ENCODE measurements around the gene SSUH2. TPM values are rescaled to one million over a fixed set of nuclear protein-coding genes. Genes with fewer than 3 reads are reported as not detected.

SSUH2 gene
- total RNA-seq, 4 donors from 2014 or later: 0.50 to 1.9 TPM; not detected in 2

GRCh38 chr3:8619548-8619947 is 25.1 kb downstream of the SSUH2 start:
- DNase-seq (ENCODE audit: low spot score) (no peak), ATAC-seq (ENCODE audit: low FRiP score) (no peak)
- TF ChIP-seq CTCF (IDR thresholded peaks at IDR 0.05): no peak

GRCh38 chr3:8618950-8619349 is 25.6 kb downstream of the SSUH2 start:
- ATAC-seq (ENCODE audit: low FRiP score) (no peak), DNase-seq (ENCODE audit: low spot score) (no peak)
- TF ChIP-seq CTCF (IDR thresholded peaks at IDR 0.05): no peak

- ATAC-seq (ENCODE audit: low FRiP score) (no peak), DNase-seq (ENCODE audit: low spot score) (no peak)
- no peak for TF ChIP-seq CTCF (IDR thresholded peaks at IDR 0.05)
Measured at GRCh38 chr3:8617921-8618320, 26.7 kb downstream of the SSUH2 start.

- ATAC-seq (ENCODE audit: low FRiP score) (no peak), DNase-seq (ENCODE audit: low spot score) (no peak)
- TF ChIP-seq CTCF (IDR thresholded peaks at IDR 0.05): no peak
Measured at GRCh38 chr3:8610951-8611350, 33.6 kb downstream of the SSUH2 start.

DNA sequence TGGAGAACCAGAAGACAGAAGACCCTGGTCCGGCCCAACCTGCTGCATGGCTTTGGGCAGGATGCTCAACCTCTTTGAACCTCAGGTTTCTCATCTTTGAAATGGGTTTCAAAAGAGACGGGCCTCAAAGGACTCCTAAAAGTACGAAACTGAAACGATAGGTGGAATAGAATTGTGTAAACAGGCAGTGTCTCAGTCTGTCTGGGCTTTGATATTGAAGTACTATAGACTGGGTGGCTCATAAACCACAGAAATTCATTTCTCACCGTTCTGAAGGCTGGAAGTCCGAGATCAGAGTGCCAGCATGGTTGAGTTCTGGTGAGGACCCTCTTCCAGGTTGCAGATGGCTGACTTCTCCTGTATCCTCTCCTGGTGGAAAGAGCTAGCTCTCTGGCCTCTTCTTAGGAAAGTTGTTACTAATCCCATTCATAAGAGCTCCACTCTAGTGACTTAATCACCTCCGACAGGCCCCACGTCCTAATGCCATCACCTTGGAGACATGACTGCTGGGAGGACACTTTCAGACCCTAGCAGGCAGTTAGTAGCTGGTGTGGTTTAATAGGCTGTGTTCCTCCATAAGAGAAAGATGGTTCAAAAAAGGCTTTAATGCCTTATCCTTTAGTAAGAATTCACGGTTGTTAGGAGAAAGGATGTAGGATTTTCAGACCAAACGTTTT is 35.7 kb downstream of the SSUH2 start:
- no peak for TF ChIP-seq CTCF (IDR thresholded peaks at IDR 0.05)
- no peak for DNase-seq (ENCODE audit: low spot score)
- ATAC-seq (ENCODE audit: low FRiP score): no peak

DNA sequence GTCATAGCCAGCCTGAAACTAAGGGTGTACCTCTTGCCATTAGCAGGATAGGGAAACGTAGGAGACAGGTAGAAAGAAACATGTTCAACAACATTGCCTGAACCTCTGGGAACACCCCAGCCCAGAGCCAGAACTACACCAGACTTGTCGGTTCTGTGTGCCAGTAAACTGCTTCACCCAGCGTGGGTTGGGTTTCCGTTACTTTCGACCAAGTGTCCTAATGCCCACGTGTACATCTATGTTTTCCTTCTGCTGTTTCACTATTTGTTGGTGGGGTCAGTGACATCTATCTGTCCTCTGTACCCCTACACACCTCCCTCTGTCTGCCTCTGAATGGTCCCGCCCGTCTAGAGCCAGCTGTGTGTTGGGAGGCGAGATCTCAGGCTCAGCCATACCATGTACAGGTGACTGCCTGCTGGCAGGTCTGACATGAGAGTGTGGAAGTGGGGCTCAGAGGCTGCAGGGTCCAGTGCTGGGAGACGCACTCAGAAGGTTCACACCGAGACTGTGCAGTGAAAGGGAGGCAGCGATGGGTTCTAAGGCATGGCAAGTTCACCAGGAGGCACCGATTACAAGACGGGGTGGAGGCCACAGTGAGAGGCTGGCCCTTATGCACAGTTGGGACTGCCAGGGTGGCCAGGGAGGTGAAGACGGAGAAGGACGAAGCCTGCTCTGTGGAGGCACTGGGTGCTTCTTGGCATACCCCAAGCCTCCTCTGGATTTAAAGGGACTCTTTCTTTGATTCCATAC is 36.4 kb downstream of the SSUH2 start:
- no peak for ATAC-seq (ENCODE audit: low FRiP score)
- DNase-seq (ENCODE audit: low spot score): no peak

More for the DNA sequence above, 36.4 kb downstream of the SSUH2 start:
- TF ChIP-seq CTCF (IDR thresholded peaks at IDR 0.05): no peak
